BLaER1 (cell line): ENCODE measurements around the gene DNAI1.

Experiments used
- H3K27ac ChIP-seq: shearing (Covaris generic); formaldehyde crosslinking; 2 replicates; pipeline ENCODE4 v1.8.1; 2022
- H3K27me3 ChIP-seq: shearing (Covaris generic); formaldehyde crosslinking; 2 replicates; pipeline ENCODE4 v1.8.1; 2022
- H3K36me3 ChIP-seq: shearing (Covaris generic); formaldehyde crosslinking; 2 replicates; pipeline ENCODE4 v1.8.1; 2022
- H3K4me1 ChIP-seq: shearing (Covaris generic); formaldehyde crosslinking; 2 replicates; pipeline ENCODE4 v1.8.1; 2022
- H3K4me2 ChIP-seq: shearing (Covaris generic); formaldehyde crosslinking; 2 replicates; pipeline ENCODE4 v1.8.1; 2022
- H3K4me3 ChIP-seq: shearing (Covaris generic); formaldehyde crosslinking; 2 replicates; pipeline ENCODE4 v1.8.1; 2022
- H3K9ac ChIP-seq: shearing (Covaris generic); formaldehyde crosslinking; 2 replicates; pipeline ENCODE4 v1.8.1; 2022
- H3K9me3 ChIP-seq: shearing (Covaris generic); formaldehyde crosslinking; 2 replicates; pipeline ENCODE4 v1.8.1; 2022
- H4K20me1 ChIP-seq: shearing (Covaris generic); formaldehyde crosslinking; 2 replicates; pipeline ENCODE4 v1.8.1; 2022
- Cebpa-rat ChIP-seq: shearing (Covaris generic); IDR thresholded peaks from 2 replicates; pipeline ENCODE4 v1.8.1; 2022

The DNAI1 gene

DNA sequence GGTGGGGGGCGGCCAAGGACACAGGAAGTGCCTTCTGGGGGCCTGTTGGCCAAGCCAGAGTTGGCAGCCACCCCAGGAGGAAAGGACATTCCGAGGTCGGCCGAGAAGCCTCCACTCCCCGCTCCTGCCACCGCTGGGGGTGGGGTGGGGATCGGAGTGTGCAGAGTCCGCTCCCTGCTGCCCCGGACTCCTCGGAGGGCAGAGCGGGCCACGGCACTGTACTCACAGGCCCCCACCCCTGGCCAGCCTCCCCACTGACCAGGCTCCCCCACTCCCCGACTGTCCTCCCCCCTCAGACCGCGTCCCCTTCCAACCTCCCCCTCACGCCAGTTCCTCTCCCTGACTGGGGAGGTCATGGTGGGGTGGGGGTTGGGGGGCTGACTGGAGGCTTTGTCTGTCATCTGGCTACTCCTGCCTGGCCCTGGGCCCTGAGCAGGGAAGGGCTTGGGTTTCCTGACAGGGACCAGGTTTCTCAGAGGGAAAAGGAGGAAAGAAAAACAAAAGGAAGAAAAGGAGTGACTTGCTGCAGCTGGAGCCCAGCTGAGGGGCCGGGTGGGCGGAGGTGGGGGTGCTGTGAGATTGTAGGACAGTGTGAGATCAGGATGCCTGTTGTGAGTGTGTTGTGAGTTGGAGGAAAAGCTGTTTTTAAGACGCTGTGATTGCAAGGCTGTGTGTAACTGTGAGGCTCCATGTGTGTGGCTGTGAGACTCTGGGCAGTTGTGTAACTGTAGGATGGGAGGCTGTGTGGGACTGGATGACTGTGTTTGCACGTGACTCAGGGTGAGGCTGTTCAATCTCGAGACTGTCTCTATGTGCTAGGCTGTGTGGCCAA lies 101.2 kb downstream of the DNAI1 start:
- Histone ChIP-seq H3K4me1 (peaks cover 5% of the 10 kb centered on the region), H3K9me3 (no peaks in the 10 kb centered on the region), H3K36me3 (no peaks in the 10 kb centered on the region), H3K9ac (no peak overlapping the region), H3K27ac (no peak overlapping the region), H3K4me3 (no peak overlapping the region), H3K27me3 (peaks cover 30% of the 10 kb centered on the region), H4K20me1 (no peaks in the 10 kb centered on the region; the same call in 1 of the 2 replicates), H3K4me2 (no peak overlapping the region)
- no peak for TF ChIP-seq Cebpa-rat

DNA sequence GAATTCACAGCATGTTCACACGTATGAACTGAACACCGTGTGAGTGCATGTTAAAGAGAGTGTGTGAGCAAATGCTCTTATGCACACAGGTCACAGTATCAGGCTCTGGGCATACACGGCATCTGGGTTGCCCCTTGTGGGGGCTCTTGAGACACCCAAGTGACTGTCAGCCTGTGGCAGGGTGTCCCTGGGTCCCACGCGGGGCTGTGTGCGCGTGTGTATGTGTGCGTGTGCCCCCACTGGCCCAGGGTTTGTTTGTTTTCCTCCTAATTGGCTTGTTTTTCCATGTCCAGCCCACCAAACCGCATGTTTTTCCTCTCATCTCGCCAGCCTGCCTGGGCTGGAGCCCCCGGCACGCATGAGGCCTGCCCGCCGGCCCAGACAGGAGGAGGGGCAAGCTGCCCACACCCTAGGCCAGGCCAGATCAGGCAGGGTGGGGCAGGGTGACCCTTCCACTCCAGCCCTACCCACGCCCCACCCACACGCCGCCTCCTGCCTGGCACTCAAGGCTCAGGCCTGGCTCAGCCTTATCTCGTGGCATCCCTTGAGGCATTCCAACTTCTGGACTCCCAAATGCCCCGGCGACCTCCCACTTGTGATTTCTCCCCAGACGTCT lies 102.1 kb downstream of the DNAI1 start:
- TF ChIP-seq Cebpa-rat = no peak
- Histone ChIP-seq H3K27ac (no peak overlapping the region), H3K4me3 (no peak overlapping the region), H3K9me3 (no peaks in the 10 kb centered on the region), H4K20me1 (no peaks in the 10 kb centered on the region; the same call in 1 of the 2 replicates), H3K9ac (no peak overlapping the region), H3K27me3 (peaks cover 30% of the 10 kb centered on the region), H3K4me2 (no peak overlapping the region), H3K4me1 (no peaks in the 10 kb centered on the region), H3K36me3 (no peaks in the 10 kb centered on the region)

DNA sequence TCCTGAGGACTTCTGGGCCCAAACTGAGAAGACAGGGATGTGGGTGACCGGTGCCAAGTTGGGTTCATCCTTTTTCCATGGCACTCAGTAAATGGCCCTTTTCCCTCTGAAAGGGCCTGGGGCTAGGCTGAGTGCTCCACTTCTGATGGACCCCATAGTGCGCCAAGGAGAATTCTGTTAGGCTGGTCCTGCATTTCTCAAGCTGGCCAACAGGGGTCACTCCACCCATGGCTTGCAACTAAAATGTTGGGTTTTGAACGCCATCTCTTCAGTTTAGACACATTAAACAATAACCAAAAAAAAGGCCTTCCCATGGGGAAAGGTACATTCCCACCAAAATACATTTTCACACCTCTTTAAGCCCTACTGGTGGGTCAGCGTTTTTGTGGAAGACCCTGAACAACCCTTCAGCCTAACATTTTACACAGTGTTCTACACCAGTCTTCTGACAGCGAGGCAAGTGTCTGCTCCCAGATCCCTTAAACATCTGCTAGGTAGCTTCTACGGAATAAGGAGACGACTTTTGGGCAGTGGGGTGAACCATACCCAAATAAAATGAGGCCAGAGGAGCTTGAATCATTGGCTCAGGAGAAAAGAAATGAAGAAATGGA lies 103.6 kb downstream of the DNAI1 start:
- Histone ChIP-seq H3K9ac (no peak overlapping the region), H4K20me1 (no peaks in the 10 kb centered on the region; the same call in 1 of the 2 replicates), H3K4me3 (no peak overlapping the region), H3K4me1 (no peaks in the 10 kb centered on the region), H3K27me3 (peaks cover 30% of the 10 kb centered on the region), H3K9me3 (no peaks in the 10 kb centered on the region), H3K4me2 (no peak overlapping the region), H3K36me3 (no peaks in the 10 kb centered on the region), H3K27ac (no peak overlapping the region)
- TF ChIP-seq Cebpa-rat = no peak

DNA sequence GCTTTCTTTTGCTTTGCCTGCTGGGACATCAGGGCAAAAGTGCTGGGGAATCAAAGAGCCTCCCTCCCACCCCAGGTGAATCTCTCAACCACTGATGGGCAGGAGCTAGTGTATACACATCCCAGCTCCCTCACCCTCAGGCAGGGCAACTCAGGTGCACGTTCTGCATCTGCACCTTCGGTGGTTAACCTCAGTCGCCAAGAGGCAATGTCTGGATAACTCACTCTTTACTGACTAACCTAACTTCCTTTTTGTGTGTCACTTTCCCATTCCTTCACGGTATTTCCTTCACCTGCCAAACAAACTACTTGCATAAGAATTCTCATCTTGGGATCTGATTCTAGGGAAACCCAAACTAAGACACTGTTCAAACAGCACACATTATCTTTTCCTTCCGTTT lies 104.7 kb downstream of the DNAI1 start:
- Histone ChIP-seq H3K27ac (no peak overlapping the region), H3K27me3 (peaks cover 29% of the 10 kb centered on the region), H4K20me1 (no peaks in the 10 kb centered on the region), H3K36me3 (no peaks in the 10 kb centered on the region), H3K4me2 (no peak overlapping the region), H3K4me1 (no peaks in the 10 kb centered on the region), H3K9me3 (no peaks in the 10 kb centered on the region), H3K9ac (no peak overlapping the region), H3K4me3 (no peak overlapping the region)
- no peak for TF ChIP-seq Cebpa-rat

DNA sequence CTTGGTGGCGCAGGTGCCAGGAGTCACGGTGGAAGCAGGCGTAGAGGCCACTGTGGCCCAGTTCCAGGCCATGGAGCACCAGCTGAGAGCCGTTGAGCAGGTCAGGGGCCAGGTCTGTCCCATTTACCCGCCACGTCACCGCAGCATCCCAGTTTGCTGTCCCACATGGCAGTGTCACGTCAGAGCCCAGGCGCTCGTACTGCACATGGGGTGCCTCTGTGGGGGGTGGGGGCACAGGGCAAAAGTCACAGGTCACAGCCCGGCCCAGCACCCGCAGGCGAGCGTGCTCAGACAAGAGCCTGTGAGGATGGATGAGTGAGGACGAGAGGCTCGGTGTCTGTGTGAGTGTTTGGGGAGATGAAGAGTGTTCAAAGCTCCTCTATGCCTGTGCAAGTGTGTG lies 106.0 kb downstream of the DNAI1 start:
- H3K36me3 ChIP-seq = no peaks in the 10 kb centered on the region
- no peak for TF ChIP-seq Cebpa-rat
- H3K4me2 ChIP-seq = no peak overlapping the region
- no peak overlapping the region for H3K4me3 ChIP-seq
- no peaks in the 10 kb centered on the region for H3K4me1 ChIP-seq
- no peaks in the 10 kb centered on the region for H4K20me1 ChIP-seq
- peaks cover 16% of the 10 kb centered on the region for H3K27me3 ChIP-seq
- H3K9ac ChIP-seq = no peak overlapping the region
- no peak overlapping the region for H3K27ac ChIP-seq
- H3K9me3 ChIP-seq = no peaks in the 10 kb centered on the region

DNA sequence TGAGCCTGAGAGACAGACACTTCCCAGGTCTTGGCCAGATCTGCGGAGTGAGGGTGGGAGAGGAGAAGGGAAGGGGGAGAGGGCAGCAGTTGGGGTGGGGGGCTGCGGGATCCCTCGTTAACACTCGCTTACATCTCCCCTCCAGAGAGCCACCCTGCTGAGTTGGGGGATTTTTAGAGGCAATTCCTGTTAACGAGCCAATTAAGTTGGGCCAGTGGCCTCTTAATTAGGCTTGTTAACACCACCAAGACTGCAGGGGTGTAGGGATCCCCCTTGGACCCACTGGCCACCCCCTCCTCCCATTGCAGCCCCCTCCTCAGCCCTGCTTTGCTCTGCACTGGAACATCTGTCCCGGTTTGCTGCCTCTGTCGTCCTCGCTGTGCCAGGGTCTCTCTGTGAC lies 107.3 kb downstream of the DNAI1 start:
- no peak for TF ChIP-seq Cebpa-rat
- H3K27me3 ChIP-seq = peaks cover 3% of the 10 kb centered on the region; the same call in 1 of the 2 replicates
- no peaks in the 10 kb centered on the region for H3K36me3 ChIP-seq
- no peak overlapping the region for H3K4me2 ChIP-seq
- H3K9ac ChIP-seq = no peak overlapping the region
- no peak overlapping the region for H3K4me3 ChIP-seq
- no peaks in the 10 kb centered on the region for H3K9me3 ChIP-seq
- no peak overlapping the region for H3K27ac ChIP-seq
- no peaks in the 10 kb centered on the region for H4K20me1 ChIP-seq
- no peaks in the 10 kb centered on the region for H3K4me1 ChIP-seq

DNA sequence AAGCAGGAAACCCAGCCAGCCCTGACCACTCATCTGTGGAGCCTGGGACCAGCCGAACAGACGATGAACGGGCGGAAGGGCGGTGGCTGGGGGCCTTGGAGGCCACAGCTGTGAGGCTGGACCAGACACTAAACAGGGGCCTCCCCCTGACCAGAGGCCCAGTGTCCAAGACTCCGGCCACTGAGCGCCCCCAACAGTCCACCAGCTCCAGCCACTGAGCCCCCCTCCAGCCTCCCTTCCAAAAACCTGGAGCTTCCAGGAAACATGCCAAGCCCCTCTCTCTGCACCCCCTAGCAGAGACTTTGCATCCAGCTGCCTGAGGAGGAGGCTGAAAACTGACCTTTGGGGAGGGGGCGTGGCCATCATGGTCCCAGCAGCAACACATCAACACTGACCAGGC lies 107.7 kb downstream of the DNAI1 start:
- H3K27me3 ChIP-seq = peaks cover 3% of the 10 kb centered on the region; the same call in 1 of the 2 replicates
- no peak overlapping the region for H3K27ac ChIP-seq

DNA sequence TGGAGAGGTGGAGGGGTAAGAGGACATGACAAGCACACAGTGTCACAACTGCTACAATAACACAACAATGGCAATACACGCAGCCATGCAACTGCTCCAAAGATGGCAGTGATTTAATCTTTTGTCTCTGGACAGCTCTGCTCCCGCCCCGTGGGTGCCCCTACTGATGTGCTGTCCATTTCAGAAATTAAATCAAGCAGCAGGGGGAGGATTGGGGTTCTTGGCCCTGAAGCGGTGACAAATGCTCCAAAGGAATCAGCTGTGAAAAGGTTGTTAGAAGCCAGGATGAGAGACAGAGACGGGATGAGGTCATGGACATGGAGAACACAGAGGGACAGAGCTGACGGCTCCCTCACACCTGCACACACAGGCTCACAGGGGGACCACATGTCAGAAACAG lies 108.4 kb downstream of the DNAI1 start:
- no peak overlapping the region for H3K9ac ChIP-seq
- H3K9me3 ChIP-seq = no peaks in the 10 kb centered on the region
- no peaks in the 10 kb centered on the region for H3K4me1 ChIP-seq
- no peak for TF ChIP-seq Cebpa-rat
- no peaks in the 10 kb centered on the region for H4K20me1 ChIP-seq
- H3K27ac ChIP-seq = no peak overlapping the region
- no peak overlapping the region for H3K4me3 ChIP-seq
- no peak overlapping the region for H3K4me2 ChIP-seq
- 0 out of 2 replicates have a peak, but pooled peaks cover 3% of the 10 kb centered on the region for H3K27me3 ChIP-seq
- no peaks in the 10 kb centered on the region for H3K36me3 ChIP-seq

More for the DNA sequence above, 107.7 kb downstream of the DNAI1 start:
- Histone ChIP-seq H3K9ac (no peak overlapping the region), H3K36me3 (no peaks in the 10 kb centered on the region), H3K4me1 (no peaks in the 10 kb centered on the region), H3K9me3 (no peaks in the 10 kb centered on the region), H3K4me2 (no peak overlapping the region), H3K4me3 (no peak overlapping the region), H4K20me1 (no peaks in the 10 kb centered on the region)
- no peak for TF ChIP-seq Cebpa-rat

DNA sequence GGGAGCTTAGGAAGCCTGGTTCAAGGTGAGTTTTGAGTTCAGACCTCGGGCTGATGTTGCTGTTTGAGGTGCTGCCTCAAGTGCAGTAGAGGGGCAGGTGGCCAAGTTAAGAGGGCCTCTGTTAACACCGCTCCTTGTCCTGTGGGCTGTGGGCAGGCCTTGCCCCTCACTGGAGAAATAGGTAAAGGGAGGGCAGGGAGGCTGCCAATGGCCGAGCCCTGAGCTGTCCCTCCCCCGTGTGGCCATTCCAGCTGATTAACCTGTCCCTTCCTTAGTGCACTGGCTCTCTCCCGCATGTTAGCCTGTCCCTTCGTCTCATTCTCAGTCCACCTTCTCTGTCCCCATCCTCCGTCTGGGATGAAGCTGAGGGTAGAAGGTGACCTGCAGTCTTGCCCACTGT lies 109.5 kb downstream of the DNAI1 start:
- H3K9me3 ChIP-seq = no peaks in the 10 kb centered on the region
- no peak overlapping the region for H3K27ac ChIP-seq
- no peak overlapping the region for H3K4me3 ChIP-seq
- no peak overlapping the region for H3K4me2 ChIP-seq
- no peaks in the 10 kb centered on the region for H4K20me1 ChIP-seq
- 0 out of 2 replicates have a peak, but pooled peaks cover 3% of the 10 kb centered on the region for H3K27me3 ChIP-seq
- no peak for TF ChIP-seq Cebpa-rat
- H3K4me1 ChIP-seq = no peaks in the 10 kb centered on the region
- no peak overlapping the region for H3K9ac ChIP-seq
- no peaks in the 10 kb centered on the region for H3K36me3 ChIP-seq

DNA sequence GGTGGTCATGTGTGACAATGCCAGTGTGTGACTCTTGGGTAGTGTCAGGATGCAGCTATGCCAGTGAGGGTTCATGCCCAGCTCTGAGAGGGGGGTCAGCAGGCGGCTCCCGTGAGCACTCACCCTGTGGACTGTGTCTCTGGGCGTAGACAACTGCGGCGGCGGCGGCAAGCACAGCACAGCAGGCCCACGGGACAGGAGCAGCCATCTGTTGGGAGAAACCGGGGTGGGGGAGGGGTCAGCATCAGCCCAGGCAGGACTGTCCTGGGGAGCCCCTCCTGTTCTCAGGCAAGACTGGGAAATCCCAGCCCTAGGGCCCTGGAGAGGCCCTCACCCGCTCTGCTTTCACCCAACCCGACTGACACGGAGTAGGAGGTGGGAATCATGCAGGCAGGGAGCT lies 110.2 kb downstream of the DNAI1 start:
- Histone ChIP-seq H3K27me3 (0 out of 2 replicates have a peak, but pooled peaks cover 7% of the 10 kb centered on the region), H3K9me3 (no peaks in the 10 kb centered on the region), H3K36me3 (no peaks in the 10 kb centered on the region), H4K20me1 (no peaks in the 10 kb centered on the region), H3K9ac (no peak overlapping the region), H3K4me2 (no peak overlapping the region), H3K4me1 (no peaks in the 10 kb centered on the region), H3K27ac (no peak overlapping the region), H3K4me3 (no peak overlapping the region)
- TF ChIP-seq Cebpa-rat = no peak
